Stimulated activated CD8-positive, alpha-beta memory T cell treated with anti-CD3 and anti-CD28 coated beads, Interleukin-7, amount 100 ng/mL, for 1 hour (primary cell): ENCODE results near the gene PLXNA1.

ENCODE experiments used
- DNase-seq, 2 donors: peaks; one replicate each; pipeline ENCODE4 v3.0.0-alpha.2; 2020; ENCODE audit warnings: low read depth in 2 of 2

Gene PLXNA1

GRCh38 chr3:127002195-127003174, 19.6 kb downstream of the PLXNA1 start:
- no peak for DNase-seq

- DNase-seq: no peak
Observed at GRCh38 chr3:127003175-127003555, 20.2 kb downstream of the PLXNA1 start.

GRCh38 chr3:127003601-127004280, 20.8 kb downstream of the PLXNA1 start:
- DNase-seq: no peak

GRCh38 chr3:127004641-127005397, 21.9 kb downstream of the PLXNA1 start:
- DNase-seq: no peak

GRCh38 chr3:127005864-127006500, 23.1 kb downstream of the PLXNA1 start:
- DNase-seq: no peak

- no peak for DNase-seq
Observed at GRCh38 chr3:127006781-127007436, 24.0 kb downstream of the PLXNA1 start.

GRCh38 chr3:127008236-127008635, 25.3 kb downstream of the PLXNA1 start:
- DNase-seq: no peak

- DNase-seq: no peak
Observed at GRCh38 chr3:127009531-127009930, 26.6 kb downstream of the PLXNA1 start.

GRCh38 chr3:127011270-127011992, 28.5 kb downstream of the PLXNA1 start:
- DNase-seq: no peak

- DNase-seq: no peak
Observed at GRCh38 chr3:127012091-127012490, 29.2 kb downstream of the PLXNA1 start.

- DNase-seq: no peak
Observed at GRCh38 chr3:127013181-127013580, 30.3 kb downstream of the PLXNA1 start.

- DNase-seq: no peak
Observed at GRCh38 chr3:127013758-127014535, 31.0 kb downstream of the PLXNA1 start.

GRCh38 chr3:127014536-127015281, 31.8 kb downstream of the PLXNA1 start:
- no peak for DNase-seq

GRCh38 chr3:127015282-127016042, 32.5 kb downstream of the PLXNA1 start:
- DNase-seq: no peak

- DNase-seq: no peak
Observed at GRCh38 chr3:127016043-127016343, 33.1 kb downstream of the PLXNA1 start.

- DNase-seq: no peak
Observed at GRCh38 chr3:127016461-127016860, 33.5 kb downstream of the PLXNA1 start.

- no peak for DNase-seq
Observed at GRCh38 chr3:127017229-127017628, 34.3 kb downstream of the PLXNA1 start.

- DNase-seq: no peak
Observed at GRCh38 chr3:127017781-127018180, 34.9 kb downstream of the PLXNA1 start.
